CD4-positive, alpha-beta T cell treated with Interleukin-12 subunit alpha and Interleukin-12 subunit beta, for 1 hour (primary cell): Measurements from ENCODE around the gene ZNF346.
A peak's percentile ranks its signal among the peaks of the same experiment; 100 is the strongest.

ENCODE experiments used
- DNase-seq: peaks from one replicate; pipeline ENCODE4 v3.0.0-alpha.2; 2020

ZNF346 gene

DNA sequence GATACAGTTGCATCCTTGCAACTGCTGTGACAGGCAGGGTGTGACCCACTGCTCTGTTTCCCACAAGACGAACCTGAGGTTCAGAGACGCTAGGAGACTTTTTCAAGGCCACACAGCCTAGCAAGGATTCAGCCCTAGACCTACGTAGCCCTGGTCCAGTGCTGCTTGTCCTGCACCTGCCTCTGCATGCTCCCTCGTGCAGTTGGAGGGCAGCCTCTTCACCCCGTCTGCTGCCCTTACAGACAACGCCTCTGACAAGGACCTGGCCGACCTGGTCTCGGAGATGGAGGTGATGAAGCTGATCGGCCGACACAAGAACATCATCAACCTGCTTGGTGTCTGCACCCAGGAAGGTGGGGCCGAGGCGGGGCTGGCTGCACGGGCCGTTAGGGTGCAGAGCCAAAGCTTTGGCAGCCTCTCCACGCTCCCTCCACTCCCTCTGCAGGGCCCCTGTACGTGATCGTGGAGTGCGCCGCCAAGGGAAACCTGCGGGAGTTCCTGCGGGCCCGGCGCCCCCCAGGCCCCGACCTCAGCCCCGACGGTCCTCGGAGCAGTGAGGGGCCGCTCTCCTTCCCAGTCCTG is 72.7 kb downstream of the ZNF346 start:
- DNase-seq, result no peak

DNA sequence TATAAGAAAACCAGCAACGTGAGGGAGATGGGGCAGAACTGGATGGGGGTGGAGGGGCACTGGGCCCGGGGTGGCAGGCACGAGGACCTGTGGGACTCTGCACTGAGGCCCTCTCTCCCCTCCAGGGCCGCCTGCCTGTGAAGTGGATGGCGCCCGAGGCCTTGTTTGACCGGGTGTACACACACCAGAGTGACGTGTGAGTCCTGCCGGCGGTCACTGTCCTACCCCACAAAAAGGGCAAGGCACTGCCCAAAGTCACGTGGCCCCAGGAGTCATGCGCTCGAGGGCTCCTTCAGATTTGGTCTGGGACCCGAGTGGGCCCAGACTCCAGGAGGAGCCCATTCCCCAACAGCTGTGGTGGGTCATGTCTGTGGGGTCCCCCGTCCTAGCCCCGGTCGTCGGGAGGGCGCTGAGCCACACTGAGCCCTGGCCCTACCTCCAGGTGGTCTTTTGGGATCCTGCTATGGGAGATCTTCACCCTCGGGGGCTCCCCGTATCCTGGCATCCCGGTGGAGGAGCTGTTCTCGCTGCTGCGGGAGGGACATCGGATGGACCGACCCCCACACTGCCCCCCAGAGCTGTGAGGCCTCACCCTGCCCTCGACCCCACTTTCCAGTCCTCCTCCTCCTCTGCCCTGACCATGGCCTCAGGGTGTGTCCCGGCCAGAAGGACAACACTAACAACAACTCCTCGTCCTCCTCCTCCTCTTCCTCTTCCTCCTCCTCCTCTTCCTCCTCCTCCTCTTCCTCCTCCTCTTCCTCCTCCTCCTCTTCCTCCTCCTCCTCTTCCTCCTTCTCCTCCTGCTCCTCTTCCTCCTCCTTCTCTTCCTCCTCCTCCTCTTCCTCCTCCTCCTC is 73.9 kb downstream of the ZNF346 start:
- no peak for DNase-seq

DNA sequence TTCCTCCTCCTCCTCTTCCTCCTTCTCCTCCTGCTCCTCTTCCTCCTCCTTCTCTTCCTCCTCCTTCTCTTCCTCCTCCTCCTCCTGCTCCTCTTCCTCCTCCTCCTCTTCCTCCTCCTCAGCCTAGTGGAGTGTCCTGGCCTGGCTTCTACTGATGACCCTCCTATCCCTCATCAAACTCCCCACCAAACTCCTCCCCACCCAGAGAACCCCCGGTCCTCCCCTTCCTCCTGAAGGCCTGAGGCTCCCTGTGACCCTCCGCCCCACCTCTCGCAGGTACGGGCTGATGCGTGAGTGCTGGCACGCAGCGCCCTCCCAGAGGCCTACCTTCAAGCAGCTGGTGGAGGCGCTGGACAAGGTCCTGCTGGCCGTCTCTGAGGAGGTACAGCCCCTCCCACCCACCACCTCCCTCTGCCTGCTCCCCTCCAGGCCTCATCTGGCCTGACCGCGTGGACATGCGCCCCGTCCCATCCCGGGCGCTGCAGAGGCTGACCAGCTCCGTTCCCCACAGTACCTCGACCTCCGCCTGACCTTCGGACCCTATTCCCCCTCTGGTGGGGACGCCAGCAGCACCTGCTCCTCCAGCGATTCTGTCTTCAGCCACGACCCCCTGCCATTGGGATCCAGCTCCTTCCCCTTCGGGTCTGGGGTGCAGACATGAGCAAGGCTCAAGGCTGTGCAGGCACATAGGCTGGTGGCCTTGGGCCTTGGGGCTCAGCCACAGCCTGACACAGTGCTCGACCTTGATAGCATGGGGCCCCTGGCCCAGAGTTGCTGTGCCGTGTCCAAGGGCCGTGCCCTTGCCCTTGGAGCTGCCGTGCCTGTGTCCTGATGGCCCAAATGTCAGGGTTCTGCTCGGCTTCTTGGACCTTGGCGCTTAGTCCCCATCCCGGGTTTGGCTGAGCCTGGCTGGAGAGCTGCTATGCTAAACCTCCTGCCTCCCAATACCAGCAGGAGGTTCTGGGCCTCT is 74.8 kb downstream of the ZNF346 start:
- no peak for DNase-seq

DNA sequence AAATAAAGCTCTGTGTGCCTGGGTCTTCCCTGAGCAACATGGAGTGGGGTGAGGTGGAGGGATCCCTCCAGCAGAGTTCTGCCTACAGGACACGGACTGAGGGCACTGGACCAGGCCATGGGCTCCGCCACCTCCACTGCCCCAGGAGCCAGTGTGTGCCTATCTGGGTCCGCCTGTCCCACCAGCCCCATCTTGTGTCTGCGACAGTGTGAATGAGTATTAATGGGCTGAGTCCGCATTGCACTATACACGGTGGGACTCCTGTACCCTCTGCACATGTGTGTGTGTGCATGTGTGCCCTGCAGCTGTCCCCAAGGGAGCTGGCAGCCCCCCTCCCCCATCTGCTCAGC is 75.6 kb downstream of the ZNF346 start:
- no peak for DNase-seq

DNA sequence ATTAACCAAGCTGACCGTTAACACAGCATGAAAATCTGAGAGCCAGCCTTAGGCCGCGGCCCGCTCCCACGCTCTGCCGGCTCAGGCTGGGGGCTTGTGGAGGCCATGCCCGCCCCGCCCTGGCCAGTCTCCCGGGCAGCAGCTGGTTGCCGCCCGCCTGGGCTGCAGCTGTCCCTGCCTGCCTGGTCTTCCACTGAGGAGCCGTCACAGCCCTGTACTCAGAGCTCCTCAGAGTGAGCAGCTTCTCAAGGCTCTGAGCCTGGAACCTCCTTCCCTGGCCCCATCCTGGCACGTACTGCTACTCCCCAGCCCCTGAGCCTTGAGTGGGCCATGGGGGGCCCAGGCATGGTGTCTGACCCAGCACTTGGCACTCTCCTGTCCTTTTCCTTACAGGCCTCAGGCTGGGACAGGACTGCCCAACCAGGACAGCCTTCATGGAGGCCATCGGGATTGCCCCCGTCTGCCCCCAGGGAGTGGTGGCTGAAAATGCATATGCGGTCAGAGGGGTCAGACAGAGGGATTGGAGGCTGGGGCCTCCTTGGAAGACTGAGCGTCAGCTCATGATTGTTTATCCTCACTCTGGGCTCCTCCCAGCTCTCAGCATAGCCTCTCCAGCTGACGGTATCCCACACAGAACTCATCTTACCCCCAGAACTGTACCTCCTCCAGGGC is 76.1 kb downstream of the ZNF346 start:
- no peak for DNase-seq

DNA sequence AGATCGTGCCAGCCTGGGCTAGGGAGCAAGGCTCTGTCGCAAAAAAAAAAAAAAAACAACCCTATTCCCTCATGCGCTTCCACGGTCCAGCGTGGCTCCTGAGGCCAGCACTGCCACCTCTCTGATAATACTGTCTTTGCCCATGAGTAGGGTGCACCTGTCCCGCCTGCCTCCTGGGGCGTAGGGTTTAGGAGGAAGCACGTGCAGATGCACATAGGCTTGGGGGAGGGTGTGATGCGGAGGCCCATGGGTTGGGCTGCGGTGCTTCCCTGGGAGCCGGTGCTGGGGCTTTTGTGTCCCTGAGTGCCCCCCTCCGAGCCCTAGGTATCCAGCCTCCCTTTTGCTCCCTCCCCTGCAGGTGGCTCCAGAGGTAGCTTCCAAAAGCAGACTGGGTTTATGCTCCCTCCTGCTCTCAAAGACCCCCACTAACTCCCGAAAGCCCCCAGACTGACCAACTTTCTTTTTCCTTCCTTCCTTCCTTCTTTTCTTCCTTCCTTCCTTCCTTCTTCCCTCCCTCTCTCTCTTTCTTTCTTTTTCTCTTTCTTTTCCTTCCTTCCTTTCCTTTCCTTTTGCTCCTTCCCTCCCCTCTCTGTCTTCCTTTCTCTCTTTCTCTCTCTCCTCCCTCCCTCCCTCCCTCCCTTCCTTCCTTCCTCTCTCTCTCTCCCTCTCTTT is 77.1 kb downstream of the ZNF346 start:
- no peak for DNase-seq

DNA sequence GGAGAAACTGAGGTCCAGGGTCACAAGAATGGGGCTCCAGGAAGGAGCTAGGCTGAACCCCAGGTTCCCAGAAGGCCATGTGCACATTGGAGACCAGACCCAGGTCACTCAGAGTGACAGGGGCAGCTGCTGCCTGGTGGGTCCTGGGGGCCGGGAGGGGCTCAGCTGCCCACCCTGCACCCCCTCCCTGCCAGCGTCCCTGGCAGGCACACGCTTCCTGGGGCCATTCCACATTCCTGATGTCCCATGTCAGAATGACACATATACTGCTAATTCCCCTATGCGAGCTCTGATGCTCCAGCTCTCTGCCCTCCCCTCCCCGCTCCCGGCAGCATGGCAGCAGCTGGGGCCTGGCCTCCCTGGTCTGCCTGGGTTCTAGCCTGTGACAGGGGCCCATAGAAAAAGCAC is 78.2 kb downstream of the ZNF346 start:
- DNase-seq, result no peak

DNA sequence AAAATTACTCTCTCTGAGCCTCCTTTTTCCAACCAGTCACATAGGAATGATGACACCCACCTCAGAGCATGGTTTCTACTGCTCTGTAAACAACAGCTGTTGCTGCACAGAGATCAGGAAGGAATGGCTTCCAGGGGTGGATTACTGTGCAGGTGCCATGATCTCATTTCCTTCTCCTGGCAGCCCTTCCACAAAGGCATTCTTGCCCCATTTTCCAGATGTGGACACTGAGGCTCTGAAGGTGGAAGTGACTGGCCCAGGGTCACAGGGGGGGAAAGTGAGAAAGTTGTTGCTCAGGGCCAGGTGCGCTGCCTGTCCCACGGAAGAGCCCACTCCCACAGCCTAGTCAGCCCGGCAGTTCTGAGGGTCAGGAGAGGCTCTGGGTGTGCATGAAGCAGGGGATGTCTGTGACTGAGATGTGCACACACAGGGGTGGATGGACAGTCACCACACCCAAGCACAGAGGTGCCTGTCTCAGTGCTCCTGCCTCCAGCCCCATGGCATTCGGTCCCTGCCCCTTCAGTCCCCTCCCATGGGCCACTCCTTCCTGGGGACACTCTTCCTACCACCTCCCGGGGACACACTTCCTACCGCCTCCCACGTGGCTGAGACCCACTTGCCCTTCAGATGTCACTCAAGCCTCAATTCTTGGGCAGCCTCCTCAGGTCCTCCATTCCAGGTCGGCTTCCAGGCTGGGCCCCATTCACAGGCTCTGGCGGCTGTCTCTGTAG is 81.2 kb downstream of the ZNF346 start:
- no peak for DNase-seq

DNA sequence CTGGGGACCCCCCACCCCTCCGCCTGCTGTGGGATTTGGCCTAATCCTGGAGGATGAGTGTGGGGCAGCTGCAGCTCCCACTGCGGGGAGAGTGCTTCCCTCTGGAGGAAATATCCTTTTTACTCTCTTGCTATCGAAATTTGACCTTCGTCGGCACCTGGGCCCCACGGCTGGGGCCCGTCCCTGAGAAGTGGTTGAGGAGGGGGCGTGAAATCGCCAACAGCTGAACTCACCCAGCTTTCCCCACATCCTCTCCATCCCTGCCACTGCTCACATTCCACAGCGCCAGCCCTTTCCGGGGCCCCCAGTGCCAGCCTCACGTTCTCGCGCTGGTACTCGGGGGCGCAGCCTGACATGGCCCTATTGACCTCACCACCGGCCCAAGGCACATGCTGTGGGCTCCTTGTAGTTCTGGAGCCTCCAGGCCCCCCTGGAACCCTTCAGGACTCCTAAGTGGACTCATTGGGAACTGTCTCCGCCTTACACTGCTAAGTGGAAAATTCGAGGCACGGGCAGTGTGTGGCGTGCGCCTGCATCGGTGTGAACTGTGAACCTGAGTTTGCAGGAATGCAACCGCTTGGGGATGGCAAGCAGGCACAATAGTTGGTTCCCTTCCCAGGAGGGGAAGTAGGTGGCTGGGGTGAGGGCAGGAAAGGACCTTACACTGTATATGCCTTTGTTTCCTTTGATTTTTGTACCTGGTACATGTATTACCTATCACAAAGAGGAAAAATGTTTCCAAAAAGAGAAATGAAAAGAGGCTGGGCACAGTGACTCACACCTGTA is 83.4 kb downstream of the ZNF346 start:
- DNase-seq, result no peak

DNA sequence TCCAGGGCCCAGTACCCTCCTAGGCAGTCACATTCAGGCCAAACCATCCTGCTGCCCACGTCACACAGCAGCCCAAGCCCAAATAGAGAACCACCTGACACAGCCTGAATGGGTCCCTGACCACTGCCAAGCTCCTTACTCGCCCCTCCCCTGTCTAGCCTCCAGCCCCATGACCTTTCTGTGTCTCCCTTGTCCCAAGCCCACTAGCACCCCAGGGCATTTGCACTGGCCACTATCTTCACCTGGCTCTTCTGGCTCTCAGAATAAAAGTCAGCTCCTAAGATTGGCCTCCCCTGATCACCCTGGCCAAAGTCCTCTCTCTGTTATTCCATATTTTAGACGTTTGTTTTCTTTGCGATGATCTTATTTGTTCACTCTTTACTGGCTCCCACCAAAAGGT is 84.7 kb downstream of the ZNF346 start:
- DNase-seq, result no peak

DNA sequence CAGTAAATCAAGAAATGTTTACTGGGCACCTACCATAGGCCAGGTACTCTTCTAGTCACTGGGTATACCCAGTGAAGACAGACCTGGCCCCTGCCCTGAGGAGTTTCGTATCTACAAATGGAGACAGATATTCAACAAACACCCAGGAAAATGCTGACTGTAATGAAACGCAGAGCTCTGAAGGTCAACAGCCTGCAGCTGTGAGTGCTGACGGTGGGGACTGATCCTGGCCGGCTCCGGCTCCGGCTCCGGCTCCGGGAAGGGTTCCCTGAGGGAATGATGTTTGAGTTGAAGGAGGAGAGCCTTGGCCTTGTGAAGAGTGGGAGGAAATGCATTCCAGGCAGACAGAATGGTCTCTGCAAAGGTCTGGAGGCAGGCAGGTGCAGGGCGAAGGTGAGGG is 87.3 kb downstream of the ZNF346 start:
- DNase-seq, result no peak

DNA sequence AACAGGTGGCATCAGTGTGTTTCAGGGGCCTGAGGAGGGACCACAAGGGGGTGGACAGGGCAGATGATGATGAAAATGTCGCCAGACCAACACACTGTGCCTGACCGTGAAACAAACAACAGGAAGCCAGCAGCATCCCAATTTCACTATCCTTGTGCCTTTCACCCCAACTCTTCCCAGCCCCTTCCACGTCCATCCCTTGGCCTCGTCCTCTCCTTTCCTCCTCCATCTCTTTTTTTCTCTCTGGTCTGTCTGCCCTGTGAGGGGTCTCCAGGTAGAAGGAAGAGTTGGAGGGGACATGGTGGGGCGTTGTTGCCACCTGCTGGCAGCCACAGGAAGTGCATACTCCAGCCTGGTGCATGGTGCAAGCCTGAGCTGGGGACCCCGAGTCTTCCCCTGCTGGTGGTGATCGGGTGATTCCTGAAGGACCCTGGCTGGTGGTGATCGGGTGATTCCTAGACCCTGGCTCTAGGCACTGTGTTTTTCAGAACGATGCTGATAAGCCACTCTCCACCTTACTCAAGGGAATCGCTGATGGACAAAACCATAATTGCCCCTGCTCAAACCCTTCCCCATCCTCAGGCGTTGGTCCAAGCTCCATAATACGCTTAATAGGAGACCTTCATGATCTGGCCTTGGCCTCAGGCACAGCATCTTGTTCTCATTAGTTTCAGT is 89.4 kb downstream of the ZNF346 start:
- DNase-seq, result peak; percentile 70

DNA sequence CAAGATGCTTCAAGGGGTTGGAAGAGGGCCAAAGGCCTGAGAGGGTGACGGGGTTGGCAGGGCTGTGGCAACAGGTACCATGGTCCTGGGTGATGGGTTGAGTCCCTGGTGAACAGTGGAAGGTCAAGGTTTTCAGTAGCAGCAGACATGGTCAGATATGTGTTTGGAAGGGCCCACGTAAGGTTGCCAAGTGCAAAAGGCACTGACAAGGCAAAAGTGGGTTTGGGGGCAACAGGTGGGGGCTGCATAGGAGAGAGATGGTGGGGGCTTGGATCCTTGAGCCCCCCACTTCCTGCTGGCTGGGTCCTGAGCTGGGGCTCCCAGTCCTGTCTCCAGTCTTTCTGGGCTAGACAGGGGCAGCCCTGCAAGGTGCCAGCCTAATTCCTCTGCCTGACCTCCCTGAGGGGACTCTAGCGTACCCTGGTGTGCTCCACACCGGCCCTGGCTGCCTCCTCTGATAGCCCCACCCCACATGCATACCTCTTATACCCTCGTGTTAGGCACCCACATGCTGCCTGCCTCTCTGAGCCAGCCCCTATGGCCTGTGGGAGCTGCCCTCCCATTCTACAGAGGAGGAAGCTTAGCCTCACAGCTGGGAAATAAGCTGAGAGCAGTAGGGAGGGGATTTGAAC is 90.2 kb downstream of the ZNF346 start:
- DNase-seq, result no peak

DNA sequence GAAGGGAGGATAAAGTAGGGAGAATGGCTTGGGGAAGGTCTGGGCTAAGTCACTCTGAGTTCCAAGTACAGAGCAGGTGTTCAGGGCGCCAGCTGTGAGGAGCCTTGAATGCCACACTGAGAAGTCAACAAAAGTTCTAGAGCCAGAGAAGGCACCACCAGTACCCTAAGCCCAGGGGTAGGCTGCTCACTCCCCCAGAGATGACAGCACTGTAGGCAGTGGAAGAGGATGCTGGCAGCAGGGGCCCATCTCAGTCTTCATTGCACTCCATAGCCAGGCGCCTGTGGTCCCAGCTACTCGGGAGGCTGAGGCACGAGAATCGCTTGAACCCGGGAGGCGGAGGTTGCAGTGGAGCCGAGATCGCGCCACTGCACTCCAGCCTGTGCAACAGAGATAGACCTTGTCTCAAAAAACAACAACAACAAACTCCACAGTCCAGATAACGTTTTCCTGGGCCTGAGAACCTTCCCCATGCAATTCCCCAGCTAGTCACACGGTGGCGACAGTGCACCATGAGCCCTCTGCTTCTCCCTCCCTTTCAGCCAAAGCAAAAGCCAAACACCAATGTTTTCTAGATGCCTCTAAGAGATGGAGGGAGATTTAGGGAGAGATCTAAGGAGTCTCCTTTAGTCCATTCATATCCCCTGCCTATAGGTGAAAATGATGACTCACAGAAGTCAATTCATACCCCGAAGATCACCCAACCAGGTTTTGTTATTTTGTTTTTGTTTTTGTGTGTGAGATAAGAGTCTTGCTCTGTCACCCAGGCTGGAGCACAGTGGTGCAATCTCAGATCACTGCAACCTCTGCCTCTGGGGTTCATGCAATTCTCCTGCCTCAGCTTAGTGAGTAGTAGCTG is 91.3 kb downstream of the ZNF346 start:
- peak; percentile 83 for DNase-seq

DNA sequence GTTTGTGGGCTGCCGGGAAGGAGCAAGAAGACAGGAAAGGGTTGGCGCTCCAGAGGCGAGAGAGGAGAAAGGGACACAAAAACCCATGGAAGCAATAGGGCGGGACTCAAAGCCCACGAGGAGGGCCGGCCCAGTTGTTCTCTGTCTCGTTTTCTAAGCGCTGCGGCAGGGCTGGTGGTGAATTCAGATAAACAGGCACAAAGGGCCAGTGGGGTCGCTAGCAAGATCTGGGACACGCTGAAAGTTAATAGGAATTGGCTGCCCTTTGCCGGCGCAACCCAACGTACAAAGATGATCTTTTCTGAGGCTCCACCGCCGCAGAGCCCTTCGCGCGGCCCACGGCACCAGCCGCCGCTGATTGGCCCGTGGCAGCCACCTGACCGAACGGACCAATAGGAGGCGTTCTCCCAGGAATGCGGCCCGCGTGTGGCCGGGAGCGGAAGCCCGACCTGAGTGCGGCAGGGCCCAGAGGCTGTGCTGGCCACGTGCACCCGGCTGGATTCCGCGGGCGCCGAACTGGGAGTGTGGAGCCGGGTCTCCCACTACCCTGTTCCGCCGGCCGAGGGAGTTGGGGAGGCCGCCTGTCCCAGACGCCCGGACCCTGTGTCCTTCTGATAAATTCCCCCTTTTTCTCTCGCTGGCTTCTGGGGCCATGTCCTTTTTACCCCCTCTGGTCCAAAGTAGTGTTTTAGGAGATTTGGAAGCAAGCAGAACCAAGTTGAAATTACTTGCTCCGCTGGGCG is 94.3 kb downstream of the ZNF346 start:
- DNase-seq, result peak; percentile 88

DNA sequence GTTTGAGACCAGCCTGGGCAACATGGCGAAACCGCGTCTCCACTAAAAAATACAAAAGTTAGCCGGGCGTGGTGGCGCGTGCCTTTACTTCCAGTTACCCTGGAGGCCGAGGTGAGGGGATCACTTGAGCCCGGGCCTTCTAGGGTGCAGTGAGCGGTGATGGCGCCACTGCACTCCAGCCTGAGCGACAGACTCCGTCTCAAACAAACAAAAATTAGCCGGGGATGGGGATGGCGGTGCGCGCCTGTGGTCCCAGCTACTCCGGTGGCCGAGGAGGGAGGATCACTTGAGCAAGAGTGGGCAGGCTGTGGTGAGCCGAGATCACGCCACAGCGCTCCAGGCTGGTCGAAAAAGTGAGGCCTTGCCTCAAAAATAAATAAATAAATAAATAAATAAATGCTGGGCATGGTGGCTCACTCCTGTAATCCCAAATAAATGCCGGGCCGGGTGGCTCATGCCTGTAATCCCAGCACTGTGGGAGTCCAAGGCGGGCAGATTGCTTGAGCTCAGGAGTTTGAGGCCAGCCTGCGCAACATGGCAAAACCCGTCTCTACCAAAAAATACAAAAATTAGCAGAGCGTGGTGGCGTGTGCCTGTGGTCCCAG is 95.0 kb downstream of the ZNF346 start:
- no peak for DNase-seq

DNA sequence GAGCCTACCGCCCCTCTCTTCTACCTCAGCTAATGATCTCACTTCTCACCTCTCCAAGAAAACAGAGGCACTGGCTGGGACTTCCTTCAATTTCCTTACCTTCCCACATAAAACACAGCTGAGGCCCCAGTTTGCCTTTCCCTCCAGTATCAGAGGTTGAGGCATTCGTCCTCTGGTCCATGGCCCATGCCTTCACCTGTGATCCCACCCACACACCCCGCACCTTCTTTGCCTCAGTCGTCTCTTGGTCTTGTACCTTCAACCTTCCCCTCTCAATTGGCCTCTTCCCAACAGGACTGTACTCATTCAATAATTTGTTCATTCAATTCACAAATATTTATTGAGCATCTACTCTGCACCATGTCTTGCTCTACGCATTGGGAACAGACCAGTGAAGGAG is 100.1 kb downstream of the ZNF346 start:
- no peak for DNase-seq
